ENCODE data around the gene PPIH. TPM values are rescaled to one million over a fixed set of nuclear protein-coding genes. Genes with fewer than 3 reads are reported as not detected.

The PPIH gene
- total and polyA plus RNA-seq, 2 of the 13 experiments (the other 11 are each of a cell fraction or from before 2014, with no cell fraction given) = 29.9 to 72.6 TPM

DNA sequence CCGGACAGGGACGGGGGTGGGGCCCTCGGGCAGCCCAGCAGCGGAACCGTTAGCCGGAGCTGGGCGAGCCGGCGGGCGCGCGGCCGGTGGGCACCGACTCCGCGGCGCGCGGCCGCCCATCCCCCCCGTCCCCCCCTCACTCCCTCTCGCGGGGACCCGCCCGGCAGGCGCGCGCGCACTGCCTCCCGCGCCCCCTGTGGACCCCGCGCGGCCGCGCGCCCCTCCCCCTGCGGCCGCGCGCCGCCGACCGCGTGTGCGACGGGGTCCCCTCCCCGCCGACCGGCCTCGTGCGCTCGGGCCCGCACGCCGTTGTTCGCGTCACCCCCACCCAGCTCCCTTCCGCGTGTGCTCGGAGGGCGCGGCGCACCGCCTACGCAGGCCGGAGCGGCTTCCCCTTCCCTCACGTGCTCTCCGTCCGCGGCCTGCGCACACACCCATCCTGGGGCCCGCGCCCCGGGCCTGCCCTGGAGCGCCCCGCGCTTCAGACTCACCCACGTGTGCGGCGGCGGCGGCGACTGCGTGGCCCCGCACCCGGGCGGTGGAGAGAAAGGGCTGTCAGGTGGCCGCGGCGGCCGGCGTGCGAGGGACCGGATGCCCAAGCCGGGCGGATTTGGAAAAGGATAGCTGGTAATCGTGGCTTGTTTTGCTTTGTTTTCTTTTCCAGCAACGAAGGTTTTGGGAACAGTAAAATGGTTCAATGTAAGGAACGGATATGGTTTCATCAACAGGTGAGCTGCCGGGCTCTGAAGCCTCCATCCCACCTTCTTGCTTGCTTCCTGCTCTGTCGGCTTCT is 24.7 kb downstream of the PPIH start (continued):
- TF ChIP-seq TGIF2 (CRISPR knock-in tag; IDR thresholded peaks at IDR 0.05) (0 out of 2 replicates have a peak, but pooled peaks have one; percentile 60), FOXP4 (CRISPR knock-in tag; IDR thresholded peaks at IDR 0.05) (peak; percentile 38; the same call in 1 of the 2 replicates), AGO2 (optimal IDR thresholded peaks at IDR 0.05; ENCODE audit: low read depth, low read length) (peak; percentile 94), SPEN (CRISPR knock-in tag; IDR thresholded peaks at IDR 0.05; ENCODE audit: low read depth) (peak; percentile 68; the same call in 1 of the 2 replicates), HDAC1 (CRISPR knock-in tag; IDR thresholded peaks at IDR 0.05) (peak; percentile 76), BORCS8-MEF2B (CRISPR knock-in tag; IDR thresholded peaks at IDR 0.05) (no peak), KLF6 (CRISPR knock-in tag; IDR thresholded peaks at IDR 0.05) (peak; percentile 87), RXRA (CRISPR knock-in tag; IDR thresholded peaks at IDR 0.05) (no peak), NFYC (CRISPR knock-in tag; IDR thresholded peaks at IDR 0.05) (no peak), KDM5B (CRISPR knock-in tag; IDR thresholded peaks at IDR 0.05; ENCODE audit: borderline replicate concordance) (peak; percentile 75), ZNF407 (CRISPR knock-in tag; IDR thresholded peaks at IDR 0.05; ENCODE audit: not compliant biosample characterization) (peak; percentile 79), KLF16 (CRISPR knock-in tag; IDR thresholded peaks at IDR 0.05) (peak in 1 of 2 experiments; percentile 46; a peak in 1 of 4 replicates), LBX2 (CRISPR knock-in tag; IDR thresholded peaks at IDR 0.05; ENCODE audit: borderline replicate concordance) (peak; percentile 56; the same call in 1 of the 2 replicates), DR1 (CRISPR knock-in tag; IDR thresholded peaks at IDR 0.05) (no peak)
- TF ChIP-seq, protein P1, sequence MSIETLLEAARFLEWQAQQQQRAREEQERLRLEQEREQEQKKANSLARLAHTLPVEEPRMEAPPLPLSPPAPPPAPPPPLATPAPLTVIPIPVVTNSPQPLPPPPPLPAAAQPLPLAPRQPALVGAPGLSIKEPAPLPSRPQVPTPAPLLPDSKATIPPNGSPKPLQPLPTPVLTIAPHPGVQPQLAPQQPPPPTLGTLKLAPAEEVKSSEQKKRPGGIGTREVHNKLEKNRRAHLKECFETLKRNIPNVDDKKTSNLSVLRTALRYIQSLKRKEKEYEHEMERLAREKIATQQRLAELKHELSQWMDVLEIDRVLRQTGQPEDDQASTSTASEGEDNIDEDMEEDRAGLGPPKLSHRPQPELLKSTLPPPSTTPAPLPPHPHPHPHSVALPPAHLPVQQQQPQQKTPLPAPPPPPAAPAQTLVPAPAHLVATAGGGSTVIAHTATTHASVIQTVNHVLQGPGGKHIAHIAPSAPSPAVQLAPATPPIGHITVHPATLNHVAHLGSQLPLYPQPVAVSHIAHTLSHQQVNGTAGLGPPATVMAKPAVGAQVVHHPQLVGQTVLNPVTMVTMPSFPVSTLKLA (IDR thresholded peaks at IDR 0.05) = peak; percentile 60
- TF ChIP-seq, protein P2, sequence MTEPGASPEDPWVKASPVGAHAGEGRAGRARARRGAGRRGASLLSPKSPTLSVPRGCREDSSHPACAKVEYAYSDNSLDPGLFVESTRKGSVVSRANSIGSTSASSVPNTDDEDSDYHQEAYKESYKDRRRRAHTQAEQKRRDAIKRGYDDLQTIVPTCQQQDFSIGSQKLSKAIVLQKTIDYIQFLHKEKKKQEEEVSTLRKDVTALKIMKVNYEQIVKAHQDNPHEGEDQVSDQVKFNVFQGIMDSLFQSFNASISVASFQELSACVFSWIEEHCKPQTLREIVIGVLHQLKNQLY (CRISPR knock-in tag; IDR thresholded peaks at IDR 0.05) = 0 out of 2 replicates have a peak, but pooled peaks have one; percentile 12
